PC-9 (cell line): ENCODE measurements around the gene PRSS33.

ENCODE experiments used
- EZH2 ChIP-seq: fragments of 200-600 bp; sonication (generic); IDR thresholded peaks from 2 replicates; pipeline ENCODE4 v1.8.0; 2017; ENCODE audit warnings: antibody characterized with exemption, low read depth
- TF ChIP-seq, protein P1 (sequence below): fragments of 200-600 bp; sonication (generic); conservative IDR thresholded peaks from 2 replicates; pipeline ENCODE4 v1.6.1; 2017; ENCODE audit warnings: mixed run types, antibody characterized with exemption, mild to moderate bottlenecking, moderate library complexity

DNA sequence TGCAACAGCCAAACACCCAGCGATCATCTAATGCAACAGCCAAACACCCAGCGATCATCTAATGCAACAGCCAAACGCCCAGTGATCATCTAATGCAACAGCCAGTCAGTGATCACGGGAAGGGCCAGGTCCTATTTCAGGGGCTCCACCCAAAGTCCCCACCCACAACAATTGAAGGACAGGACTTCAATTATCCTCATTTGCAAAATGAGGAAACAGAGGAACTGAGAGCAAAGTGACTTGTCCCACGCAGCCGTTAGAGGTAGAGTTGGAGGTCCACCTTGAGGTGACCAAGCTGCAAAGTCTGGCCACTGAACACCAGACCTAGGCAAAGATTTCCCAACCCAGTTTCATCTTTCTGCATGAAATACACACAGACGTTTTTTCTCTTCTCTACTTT is 46.4 kb upstream of the PRSS33 start:
- TF ChIP-seq EZH2 = no peak
- TF ChIP-seq, protein P1, sequence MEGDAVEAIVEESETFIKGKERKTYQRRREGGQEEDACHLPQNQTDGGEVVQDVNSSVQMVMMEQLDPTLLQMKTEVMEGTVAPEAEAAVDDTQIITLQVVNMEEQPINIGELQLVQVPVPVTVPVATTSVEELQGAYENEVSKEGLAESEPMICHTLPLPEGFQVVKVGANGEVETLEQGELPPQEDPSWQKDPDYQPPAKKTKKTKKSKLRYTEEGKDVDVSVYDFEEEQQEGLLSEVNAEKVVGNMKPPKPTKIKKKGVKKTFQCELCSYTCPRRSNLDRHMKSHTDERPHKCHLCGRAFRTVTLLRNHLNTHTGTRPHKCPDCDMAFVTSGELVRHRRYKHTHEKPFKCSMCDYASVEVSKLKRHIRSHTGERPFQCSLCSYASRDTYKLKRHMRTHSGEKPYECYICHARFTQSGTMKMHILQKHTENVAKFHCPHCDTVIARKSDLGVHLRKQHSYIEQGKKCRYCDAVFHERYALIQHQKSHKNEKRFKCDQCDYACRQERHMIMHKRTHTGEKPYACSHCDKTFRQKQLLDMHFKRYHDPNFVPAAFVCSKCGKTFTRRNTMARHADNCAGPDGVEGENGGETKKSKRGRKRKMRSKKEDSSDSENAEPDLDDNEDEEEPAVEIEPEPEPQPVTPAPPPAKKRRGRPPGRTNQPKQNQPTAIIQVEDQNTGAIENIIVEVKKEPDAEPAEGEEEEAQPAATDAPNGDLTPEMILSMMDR = no peak
